HFFc6 (cell line): ENCODE data around the gene RBFOX2. TPM values are rescaled to one million over a fixed set of nuclear protein-coding genes. Genes with fewer than 3 reads are reported as not detected.

Experiments
- DNase-seq: peaks from one replicate; pipeline ENCODE4 v3.0.0-alpha.2; 2018
- H3K27ac Mint-ChIP-seq: 2 replicates; pipeline ENCODE4 v1.8.0; 2020; ENCODE audit warnings: mild to moderate bottlenecking, mixed read lengths
- H3K27me3 Mint-ChIP-seq: 2 replicates; pipeline ENCODE4 v1.8.0; 2021; ENCODE audit warnings: mild to moderate bottlenecking, moderate library complexity, mixed read lengths; ENCODE audit not compliant: insufficient read depth
- H3K36me3 Mint-ChIP-seq: 2 replicates; pipeline ENCODE4 v1.8.0; 2021; ENCODE audit warnings: low read depth, mixed read lengths
- H3K4me1 Mint-ChIP-seq: 2 replicates; pipeline ENCODE4 v1.8.0; 2020; ENCODE audit warnings: low read depth, mixed read lengths
- H3K4me3 Mint-ChIP-seq: 2 replicates; pipeline ENCODE4 v1.8.0; 2020; ENCODE audit warnings: mild to moderate bottlenecking, moderate library complexity, mixed read lengths
- H3K9me3 Mint-ChIP-seq: 2 replicates; pipeline ENCODE4 v1.8.0; 2020; ENCODE audit warnings: mild to moderate bottlenecking, mixed read lengths
- total RNA-seq, 6 experiments: library from RNA; stranded (reverse); fragmentation: NEBNext Ultra II Directional; extraction: Animal tissue kit (Norgen Biotek cat#: 25700); gene quantifications; 2 replicates in 1 of 6; 3 replicates in 5 of 6; pipeline ENCODE4 v1.2.3, GENCODE V29; 2021
- TF ChIP-seq, protein P1 (sequence below): fragments of 200-600 bp; sonication (generic); IDR thresholded peaks from 2 replicates; pipeline ENCODE4 v1.5.0; 2021; ENCODE audit warnings: antibody characterized with exemption, mild to moderate bottlenecking

RBFOX2 gene
- total RNA-seq, 6 experiments from 2014 or later: 139 to 165 (median 155) TPM

DNA sequence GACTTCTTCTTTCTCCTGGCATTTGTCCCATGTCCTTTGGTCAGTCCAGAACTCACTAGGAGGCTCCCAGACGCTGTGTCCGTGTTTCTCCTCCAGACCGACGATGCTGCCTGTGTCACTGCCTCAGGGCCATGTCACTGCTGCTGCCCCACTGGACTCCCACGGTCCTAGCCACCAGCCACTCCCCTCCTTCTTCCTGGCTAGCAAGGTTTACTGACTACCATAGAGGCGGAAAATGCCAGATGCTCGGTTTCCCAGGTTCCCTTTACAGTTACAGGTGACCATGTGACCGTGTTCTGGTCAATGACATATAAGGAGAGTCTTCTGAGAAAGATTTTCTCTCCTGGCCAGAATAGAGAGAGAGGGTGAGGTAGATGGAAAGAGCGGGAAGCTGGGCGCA lies 40.7 kb upstream of the RBFOX2 start:
- H3K9me3 Mint-ChIP-seq: no peaks in the 10 kb centered on the region

DNA sequence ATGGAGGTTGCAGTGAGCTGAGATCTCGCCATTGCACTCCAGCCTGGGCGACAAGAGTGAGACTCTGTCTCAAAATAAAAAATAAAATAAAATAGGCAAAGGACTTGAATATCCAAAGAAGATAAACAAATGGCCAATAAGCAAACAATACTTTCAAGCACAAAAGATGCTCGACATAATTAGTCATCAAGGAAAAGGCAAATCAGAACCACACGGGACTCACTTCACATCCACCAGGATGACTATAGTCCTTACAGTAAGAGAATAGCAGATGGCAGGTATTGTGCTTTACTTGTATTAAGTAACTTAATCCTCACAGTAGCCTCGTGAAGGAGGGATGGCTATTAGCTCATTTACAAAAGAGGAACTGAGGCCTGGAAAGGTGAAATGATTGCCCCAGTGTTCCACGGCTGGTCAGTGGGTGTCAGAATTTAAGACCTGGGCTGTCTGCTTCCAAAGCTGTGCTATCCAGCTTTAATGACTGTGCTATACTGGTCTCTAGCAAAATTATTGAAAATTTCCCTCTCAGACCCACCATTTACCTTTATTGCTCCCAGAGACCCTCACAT lies 40.2 kb upstream of the RBFOX2 start:
- TF ChIP-seq, protein P1, sequence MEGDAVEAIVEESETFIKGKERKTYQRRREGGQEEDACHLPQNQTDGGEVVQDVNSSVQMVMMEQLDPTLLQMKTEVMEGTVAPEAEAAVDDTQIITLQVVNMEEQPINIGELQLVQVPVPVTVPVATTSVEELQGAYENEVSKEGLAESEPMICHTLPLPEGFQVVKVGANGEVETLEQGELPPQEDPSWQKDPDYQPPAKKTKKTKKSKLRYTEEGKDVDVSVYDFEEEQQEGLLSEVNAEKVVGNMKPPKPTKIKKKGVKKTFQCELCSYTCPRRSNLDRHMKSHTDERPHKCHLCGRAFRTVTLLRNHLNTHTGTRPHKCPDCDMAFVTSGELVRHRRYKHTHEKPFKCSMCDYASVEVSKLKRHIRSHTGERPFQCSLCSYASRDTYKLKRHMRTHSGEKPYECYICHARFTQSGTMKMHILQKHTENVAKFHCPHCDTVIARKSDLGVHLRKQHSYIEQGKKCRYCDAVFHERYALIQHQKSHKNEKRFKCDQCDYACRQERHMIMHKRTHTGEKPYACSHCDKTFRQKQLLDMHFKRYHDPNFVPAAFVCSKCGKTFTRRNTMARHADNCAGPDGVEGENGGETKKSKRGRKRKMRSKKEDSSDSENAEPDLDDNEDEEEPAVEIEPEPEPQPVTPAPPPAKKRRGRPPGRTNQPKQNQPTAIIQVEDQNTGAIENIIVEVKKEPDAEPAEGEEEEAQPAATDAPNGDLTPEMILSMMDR: no peak
- Mint-ChIP-seq H3K4me1 (peaks cover 32% of the 10 kb centered on the region), H3K4me3 (no peak overlapping the region), H3K36me3 (no peaks in the 10 kb centered on the region), H3K27ac (peak overlapping the region; percentile 29; the same call in 1 of the 2 replicates), H3K27me3 (no peaks in the 10 kb centered on the region; the same call in 1 of the 2 replicates), H3K9me3 (no peaks in the 10 kb centered on the region)
- no peak for DNase-seq

More for the DNA sequence above, 40.7 kb upstream of the RBFOX2 start:
- no peaks in the 10 kb centered on the region for H3K36me3 Mint-ChIP-seq
- H3K27ac Mint-ChIP-seq: no peak overlapping the region
- H3K4me3 Mint-ChIP-seq: no peak overlapping the region
- TF ChIP-seq, protein P1: no peak
- DNase-seq: no peak
- no peaks in the 10 kb centered on the region; the same call in 1 of the 2 replicates for H3K27me3 Mint-ChIP-seq
- H3K4me1 Mint-ChIP-seq: peaks cover 32% of the 10 kb centered on the region

DNA sequence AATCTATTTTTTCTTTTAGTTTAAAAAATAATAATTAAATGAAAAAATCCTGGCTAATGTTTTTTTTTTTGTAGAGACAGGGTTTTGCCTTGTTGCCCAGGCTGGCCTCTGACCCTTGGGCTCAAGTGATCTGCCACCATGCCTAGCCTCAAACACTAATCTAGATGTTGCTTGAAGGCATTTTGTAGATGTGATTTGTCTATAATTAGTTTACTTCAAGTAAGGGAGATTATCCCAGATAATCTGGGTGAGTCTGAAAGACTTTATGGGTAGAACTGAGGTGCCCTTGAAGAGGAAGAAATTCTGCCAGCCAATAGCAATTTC lies 38.6 kb upstream of the RBFOX2 start:
- H3K4me3 Mint-ChIP-seq: no peak overlapping the region
- DNase-seq: no peak
- H3K4me1 Mint-ChIP-seq: peaks cover 32% of the 10 kb centered on the region
- TF ChIP-seq, protein P1: no peak
- no peaks in the 10 kb centered on the region for H3K36me3 Mint-ChIP-seq
- no peaks in the 10 kb centered on the region; the same call in 1 of the 2 replicates for H3K27me3 Mint-ChIP-seq
- no peaks in the 10 kb centered on the region for H3K9me3 Mint-ChIP-seq
- no peak overlapping the region for H3K27ac Mint-ChIP-seq

DNA sequence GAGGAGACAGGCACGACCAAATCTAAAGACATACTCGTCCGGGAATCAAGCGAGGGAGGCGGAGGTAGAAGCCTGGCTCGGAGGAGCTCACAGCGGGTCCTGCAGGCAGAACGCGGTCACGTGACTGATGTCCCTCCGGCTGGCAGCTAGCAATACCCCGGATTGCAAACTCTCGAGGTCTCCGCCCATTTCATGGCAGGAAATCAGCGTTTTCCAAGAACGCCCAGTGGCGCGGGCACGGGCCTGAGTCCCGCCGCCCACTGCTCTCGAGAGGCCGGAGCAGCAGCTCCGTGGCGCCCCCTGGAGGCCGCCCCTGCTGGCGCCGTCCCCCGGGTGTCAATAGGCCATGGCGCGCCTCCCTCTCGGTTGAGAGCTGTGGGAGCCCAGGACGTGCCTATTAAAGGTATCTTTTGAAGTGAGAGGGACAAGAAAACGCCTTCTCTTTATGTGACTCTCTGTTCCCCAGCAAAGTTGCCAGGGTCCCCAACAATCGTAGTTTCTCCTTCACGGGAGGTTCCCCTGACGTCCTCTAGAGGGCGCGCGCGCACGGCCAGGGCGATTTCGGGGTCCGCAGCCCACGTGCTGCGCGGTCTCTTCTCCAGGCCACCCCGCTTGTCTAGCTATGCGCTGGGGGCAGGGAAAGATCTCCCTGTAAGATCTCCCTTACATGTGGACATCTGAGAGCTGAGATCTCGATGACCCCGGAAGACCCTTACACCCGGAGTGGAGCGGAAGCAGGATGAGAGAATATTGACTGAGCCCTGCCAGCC lies 37.3 kb upstream of the RBFOX2 start:
- Mint-ChIP-seq H3K9me3 (no peaks in the 10 kb centered on the region), H3K27ac (peak overlapping the region; percentile 95), H3K4me1 (peaks cover 24% of the 10 kb centered on the region), H3K36me3 (no peaks in the 10 kb centered on the region), H3K27me3 (no peaks in the 10 kb centered on the region; the same call in 1 of the 2 replicates), H3K4me3 (peak overlapping the region; percentile 89)
- TF ChIP-seq, protein P1: peak; percentile 100
- DNase-seq: peak; percentile 95

DNA sequence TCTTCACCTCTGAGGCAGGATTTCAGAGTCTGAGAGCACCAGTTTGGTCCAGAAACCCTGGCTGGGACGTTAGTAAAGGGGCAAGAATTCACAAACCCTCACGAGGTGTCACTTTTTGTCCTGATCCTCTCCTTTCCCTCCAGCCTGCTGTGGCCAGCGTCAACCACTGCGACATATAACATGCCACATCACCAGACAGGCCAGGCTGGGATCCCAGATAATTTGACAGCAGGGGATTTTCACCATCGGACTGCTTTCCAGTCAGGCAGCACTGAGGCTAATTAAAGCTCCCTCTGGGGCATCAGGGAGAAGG lies 36.8 kb upstream of the RBFOX2 start:
- TF ChIP-seq, protein P1: no peak
- peak overlapping the region; percentile 95 for H3K27ac Mint-ChIP-seq

More for the DNA sequence above, 36.8 kb upstream of the RBFOX2 start:
- H3K36me3 Mint-ChIP-seq: no peaks in the 10 kb centered on the region
- H3K27me3 Mint-ChIP-seq: no peaks in the 10 kb centered on the region; the same call in 1 of the 2 replicates
- no peaks in the 10 kb centered on the region for H3K9me3 Mint-ChIP-seq
- peaks cover 21% of the 10 kb centered on the region for H3K4me1 Mint-ChIP-seq
- DNase-seq: no peak
- H3K4me3 Mint-ChIP-seq: peak overlapping the region; percentile 89
